GM13976 (cell line): Measurements from ENCODE around the gene CPSF7.
"Not testable (repeated sequence)": the region's sequence is repeated elsewhere in the genome, so short reads cannot be mapped to it uniquely, and the experiment has no call there.

ENCODE experiments used
- DNase-seq: peaks from one replicate; pipeline ENCODE4 v3.0.0; 2012; ENCODE audit warnings: low spot score
- CTCF ChIP-seq: IDR thresholded peaks from 2 replicates; pipeline ENCODE4 v1.5.1; 2012; ENCODE audit warnings: borderline replicate concordance, mild to moderate bottlenecking; ENCODE audit not compliant: insufficient read depth; ENCODE audit errors: extremely low read depth, missing control alignments, control extremely low read depth
- in situ Hi-C: fragments of 300-500 bp; cut with MboI; formaldehyde crosslinking; loops from one replicate; pipeline ENCODE4 v1.12.0; 2022; ENCODE audit warnings: low sequenced_read_pairs, mixed read lengths, inconsistent platforms; ENCODE audit not compliant: unreplicated experiment

Gene CPSF7

GRCh38 chr11:61474013-61474643, 44.4 kb upstream of the CPSF7 start:
- in situ Hi-C loops, result no loop called here
- DNase-seq, result no peak
- TF ChIP-seq CTCF, result no peak

DNA sequence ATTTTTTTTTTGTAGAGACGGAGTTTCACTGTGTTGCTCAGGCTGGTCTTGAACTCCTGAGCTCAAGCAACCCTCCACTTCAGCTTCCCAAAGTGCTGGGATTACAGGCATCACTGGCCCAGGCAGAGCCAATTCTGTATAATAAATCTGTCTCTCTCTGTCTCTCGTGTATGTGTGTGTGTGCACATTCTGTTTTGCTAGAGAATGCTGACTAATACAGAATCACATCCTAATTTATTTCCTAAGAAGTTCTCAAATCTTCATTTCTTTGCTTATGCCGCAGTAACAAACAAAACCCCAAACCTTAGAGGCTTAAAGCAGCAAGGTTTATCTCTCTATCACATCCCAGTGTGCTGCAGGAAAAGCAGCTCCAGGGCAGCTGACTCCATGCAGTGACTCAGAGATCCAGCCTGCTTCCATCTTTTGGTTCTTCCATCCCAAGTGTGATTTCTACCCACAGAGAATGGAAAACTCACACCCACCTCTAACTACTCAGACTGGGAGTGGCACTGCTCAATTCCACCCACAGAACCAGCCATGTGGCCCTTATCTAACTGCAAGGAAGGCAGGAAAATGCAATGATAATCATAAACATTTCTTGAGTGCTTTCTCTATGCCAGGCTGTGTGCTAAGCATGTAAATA, 43.7 kb upstream of the CPSF7 start:
- DNase-seq, result no peak
- no peak for TF ChIP-seq CTCF
- in situ Hi-C loops, result no loop called here

DNA sequence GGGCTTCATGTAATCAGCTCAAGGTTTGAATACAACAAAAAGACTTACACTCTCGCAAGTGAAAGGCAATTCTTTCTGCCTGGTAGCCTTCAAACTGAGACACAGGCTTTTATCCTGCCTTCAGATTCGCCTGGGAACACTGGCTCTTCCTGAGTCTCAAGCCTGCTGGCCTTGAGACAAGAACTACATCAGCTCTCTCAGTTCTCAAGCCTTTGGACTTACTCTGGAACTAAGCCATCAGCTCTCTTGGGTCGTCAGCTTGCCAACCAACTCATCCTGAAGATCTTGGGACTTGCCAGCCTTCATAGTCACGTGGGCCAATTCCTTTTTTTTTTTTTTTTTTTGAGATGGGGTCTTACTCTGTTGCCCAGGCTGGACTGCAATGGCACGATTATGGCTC, 43.1 kb upstream of the CPSF7 start:
- in situ Hi-C loops, result no loop called here
- TF ChIP-seq CTCF, result no peak
- no peak for DNase-seq

DNA sequence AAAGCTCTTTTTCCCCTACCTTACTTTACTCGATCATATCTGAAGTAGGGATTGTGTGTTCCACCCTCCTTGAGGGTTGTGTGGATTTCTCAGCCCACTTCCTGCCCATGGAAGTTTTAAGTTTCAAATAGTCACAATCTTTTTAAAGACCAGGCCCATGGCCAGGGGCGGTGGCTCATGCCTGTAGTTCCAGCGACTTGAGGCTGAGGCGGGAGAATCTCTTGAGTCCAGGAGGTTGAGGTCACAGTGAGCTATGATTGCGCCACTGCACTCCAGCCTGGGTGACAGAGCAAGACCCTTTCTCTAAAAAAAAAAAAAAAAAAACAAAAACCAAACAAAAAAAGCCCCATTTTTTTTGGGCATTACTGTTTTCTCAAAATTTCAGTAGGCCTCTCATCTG, 42.5 kb upstream of the CPSF7 start:
- in situ Hi-C loops, result no loop called here
- no peak for TF ChIP-seq CTCF
- no peak for DNase-seq

GRCh38 chr11:61468002-61468401, 38.2 kb upstream of the CPSF7 start:
- in situ Hi-C loops, result no loop called here
- no peak for TF ChIP-seq CTCF
- DNase-seq, result no peak

DNA sequence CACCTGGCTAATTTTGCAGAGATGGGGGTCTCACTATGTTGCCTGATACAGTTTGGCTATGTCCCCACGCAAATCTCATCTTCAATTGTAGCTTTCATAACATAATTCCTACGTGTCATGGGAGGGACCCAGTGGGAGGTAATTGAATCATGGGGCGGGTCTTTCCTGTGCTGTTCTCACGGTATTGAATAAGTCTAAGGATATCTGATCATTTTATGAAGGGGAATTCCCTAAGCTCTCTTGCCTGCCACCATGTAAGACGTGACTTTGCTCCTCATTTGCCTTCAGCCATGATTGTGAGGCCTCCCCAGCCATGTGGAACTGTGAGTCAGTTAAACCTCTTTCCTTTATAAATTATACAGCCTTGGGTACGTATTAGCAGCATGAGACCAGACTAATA, 37.8 kb upstream of the CPSF7 start:
- DNase-seq, in situ Hi-C loops: not testable (repeated sequence)

GRCh38 chr11:61460986-61461385, 31.2 kb upstream of the CPSF7 start:
- TF ChIP-seq CTCF, result no peak
- DNase-seq, result no peak
- in situ Hi-C loops, result no loop called here
